HCT116 (cell line): ENCODE results near the gene MCAM. TPM values are rescaled to one million over a fixed set of nuclear protein-coding genes. Genes with fewer than 3 reads are reported as not detected.

Experiments used
- ATAC-seq: fragments of 200-7000 bp; cut with Tn5 transposase; 2 replicates; pipeline ENCODE4 v1.9.1; 2020; ENCODE audit warnings: mild to moderate bottlenecking, moderate library complexity
- BruUV-seq: library from RNA; stranded (reverse); fragments of 400-500 nt; replicated peaks from 2 replicates; lab custom pipeline; 2021; lab: Mats Ljungman, UMichigan
- CTCF ChIA-PET: fragments of 300-600 bp; sonication (Branson Sonifier 250); formaldehyde crosslinking; loops from one replicate; lab custom pipeline; 2021; ENCODE audit warnings: antibody characterized with exemption; lab: Charles Lee
- POLR2A ChIA-PET: fragments of 300-600, 350-600 bp; sonication (Branson Sonifier 250); formaldehyde crosslinking; loops from one replicate; lab custom pipeline; 2021; ENCODE audit warnings: antibody characterized with exemption; lab: Charles Lee
- RAD21 ChIA-PET, 2 experiments: fragments of 300-600 bp; sonication (Branson Sonifier 250); formaldehyde crosslinking; loops; one replicate each; lab custom pipeline; 2023; ENCODE audit warnings: low total read pairs in 2 of 2; ENCODE audit not compliant: uncharacterized antibody in 2 of 2, unreplicated experiment in 2 of 2, low non-redundant PET in 1 of 2; lab: Charles Lee
- DNase-seq: peaks from one replicate; pipeline ENCODE4 v3.0.0-alpha.2; 2010; ENCODE audit warnings: low read depth, low spot score
- H2AFZ ChIP-seq: fragments of 200-600 bp; shearing (Covaris generic), sonication (generic); 2 replicates; pipeline ENCODE4 v1.6.1; 2017; ENCODE audit warnings: low read depth, mixed run types, mixed read lengths, antibody characterized with exemption, low read length; ENCODE audit not compliant: poor library complexity, severe bottlenecking
- H3K27ac ChIP-seq: 2 replicates; pipeline ENCODE4 v1.5.1; 2012; ENCODE audit warnings: low read depth, low read length
- H3K27me3 ChIP-seq: fragments of 200-600 bp; sonication (generic); 2 replicates; pipeline ENCODE4 v1.6.1; 2016; ENCODE audit warnings: mixed run types, low read length, mixed read lengths; ENCODE audit not compliant: insufficient read depth
- H3K36me3 ChIP-seq, 2 experiments: fragments of 200-500 bp in 1 of 2; fragments of 200-600 bp in 1 of 2; sonication (Bioruptor generic) in 1 of 2; sonication (generic) in 1 of 2; 2 replicates each; pipeline versions ENCODE4 v1.5.1 to v1.6.1; 2014 to 2016; ENCODE audit warnings: low read length in 2 of 2, inconsistent platforms in 1 of 2, mixed read lengths in 1 of 2, mixed run types in 1 of 2; ENCODE audit not compliant: insufficient read depth in 2 of 2, control insufficient read depth in 1 of 2
- H3K4me1 ChIP-seq, 2 experiments: fragments of 200-600 bp in 1 of 2; sonication (generic) in 1 of 2; 2 replicates each; pipeline versions ENCODE4 v1.5.1 to v1.6.1; 2012 to 2017; ENCODE audit warnings: low read length in 2 of 2, inconsistent platforms in 1 of 2, mild to moderate bottlenecking in 1 of 2, mixed read lengths in 1 of 2, mixed run types in 1 of 2, moderate library complexity in 1 of 2; ENCODE audit not compliant: insufficient read depth in 2 of 2, control insufficient read depth in 1 of 2
- H3K4me2 ChIP-seq: fragments of 200-600 bp; sonication (generic); 2 replicates; pipeline ENCODE4 v1.6.1; 2017; ENCODE audit warnings: mixed run types, low read length, mixed read lengths
- H3K4me3 ChIP-seq, 2 experiments: fragments of 200-600 bp in 1 of 2; sonication (generic) in 1 of 2; replicated peaks in 1 of 2; 2 replicates each; pipeline ENCODE4 v1.5.1; 2011 to 2016; ENCODE audit warnings: low read length in 2 of 2, control low read depth in 1 of 2, low read depth in 1 of 2, mild to moderate bottlenecking in 1 of 2, mixed read lengths in 1 of 2, mixed run types in 1 of 2
- H3K79me2 ChIP-seq: fragments of 200-600 bp; sonication (generic); 2 replicates; pipeline ENCODE4 v1.6.1; 2017; ENCODE audit warnings: mild to moderate bottlenecking, mixed run types, low read length, moderate library complexity, mixed read lengths; ENCODE audit not compliant: insufficient read depth
- H3K9ac ChIP-seq: fragments of 200-600 bp; sonication (generic); 2 replicates; pipeline ENCODE4 v1.6.1; 2016; ENCODE audit warnings: low read length, mixed read lengths
- H3K9me2 ChIP-seq: fragments of 200-600 bp; sonication (generic), shearing (Covaris generic); 2 replicates; pipeline ENCODE4 v1.6.1; 2017; ENCODE audit warnings: mixed run types, mild to moderate bottlenecking, moderate library complexity; ENCODE audit not compliant: insufficient read depth
- H3K9me3 ChIP-seq, 2 experiments: fragments of 200-500 bp in 1 of 2; fragments of 200-600 bp in 1 of 2; sonication (Bioruptor generic) in 1 of 2; sonication (generic) in 1 of 2; 2 replicates each; pipeline ENCODE4 v1.6.1; 2014 to 2017; ENCODE audit warnings: low read length in 2 of 2, mixed read lengths in 2 of 2, inconsistent platforms in 1 of 2, low read depth in 1 of 2, mild to moderate bottlenecking in 1 of 2, mixed run types in 1 of 2, moderate library complexity in 1 of 2; ENCODE audit not compliant: control insufficient read depth in 1 of 2, insufficient read depth in 1 of 2
- H4K20me1 ChIP-seq: fragments of 200-600 bp; sonication (generic), shearing (Covaris generic); 2 replicates; pipeline ENCODE4 v1.6.1; 2017; ENCODE audit warnings: mixed run types, mild to moderate bottlenecking, moderate library complexity; ENCODE audit not compliant: insufficient read depth
- RAD21 ChIP-seq: IDR thresholded peaks from 2 replicates; pipeline ENCODE4 v1.6.1; 2012; ENCODE audit warnings: low read depth, mild to moderate bottlenecking
- intact Hi-C: fragments of 100-400 bp; cut with micrococcal nuclease; formaldehyde crosslinking; loops from 2 replicates; pipeline ENCODE4 v1.10.0; 2022
- total RNA-seq: library from RNA; stranded (reverse); gene quantifications from one replicate; pipeline ENCODE4 v1.2.1, GENCODE V29; 2021; ENCODE audit not compliant: unreplicated experiment
- TF ChIP-seq, protein P1 (sequence below), 3 experiments: fragments of 200-600 bp in 1 of 3; sonication (generic) in 1 of 3; IDR thresholded peaks in 2 of 3; conservative IDR thresholded peaks in 1 of 3; 2 replicates each; pipeline ENCODE4 v1.5.1; 2012 to 2017; ENCODE audit warnings: low read depth in 2 of 3, low read length in 2 of 3, antibody characterized with exemption in 1 of 3, borderline replicate concordance in 1 of 3, control low read depth in 1 of 3, mild to moderate bottlenecking in 1 of 3, mixed read lengths in 1 of 3, mixed run types in 1 of 3, moderate library complexity in 1 of 3; ENCODE audit not compliant: insufficient read depth in 1 of 3
- TF ChIP-seq, protein P2 (sequence below): IDR thresholded peaks from 2 replicates; pipeline ENCODE4 v1.6.1; 2012; ENCODE audit warnings: low read depth

Gene MCAM
- total RNA-seq, 1 experiment from 2014 or later = 17.4 TPM

GRCh38 chr11:119338318-119338890, 21.5 kb upstream of the MCAM start:
- H3K4me3 ChIP-seq = no peak overlapping the region
- H3K9ac ChIP-seq = no peak overlapping the region
- H3K36me3 ChIP-seq = peaks cover 0 to 12% of the 10 kb centered on the region in 2 experiments; a peak in 2 of 4 replicates
- ATAC-seq (peak; percentile 67), DNase-seq (peak; percentile 39)
- intact Hi-C loops = no loop called here
- ChIA-PET POLR2A (interaction anchor here (0.6 to 1.4 kb wide), 9 partner anchors 23 to 306 kb away, joined by 3 to 7 read pairs (median 4); no protein-coding TSS in a partner anchor), RAD21 (interaction anchor here (0.6 to 1.3 kb wide), 7 partner anchors 14 to 273 kb away, joined by 3 to 4 read pairs (median 4); partner anchors contain the start of gene MCAM (in 1 of the 2)), CTCF (interaction anchor here (0.6 to 3.9 kb wide), 38 partner anchors 9 to 1254 kb away, joined by 3 to 68 read pairs (median 4); partner anchors contain the start of genes C2CD2L, CBL, HMBS and MCAM)
- no peaks in the 10 kb centered on the region for H3K27me3 ChIP-seq
- no peaks in the 10 kb centered on the region for H3K9me2 ChIP-seq
- TF ChIP-seq, protein P1, sequence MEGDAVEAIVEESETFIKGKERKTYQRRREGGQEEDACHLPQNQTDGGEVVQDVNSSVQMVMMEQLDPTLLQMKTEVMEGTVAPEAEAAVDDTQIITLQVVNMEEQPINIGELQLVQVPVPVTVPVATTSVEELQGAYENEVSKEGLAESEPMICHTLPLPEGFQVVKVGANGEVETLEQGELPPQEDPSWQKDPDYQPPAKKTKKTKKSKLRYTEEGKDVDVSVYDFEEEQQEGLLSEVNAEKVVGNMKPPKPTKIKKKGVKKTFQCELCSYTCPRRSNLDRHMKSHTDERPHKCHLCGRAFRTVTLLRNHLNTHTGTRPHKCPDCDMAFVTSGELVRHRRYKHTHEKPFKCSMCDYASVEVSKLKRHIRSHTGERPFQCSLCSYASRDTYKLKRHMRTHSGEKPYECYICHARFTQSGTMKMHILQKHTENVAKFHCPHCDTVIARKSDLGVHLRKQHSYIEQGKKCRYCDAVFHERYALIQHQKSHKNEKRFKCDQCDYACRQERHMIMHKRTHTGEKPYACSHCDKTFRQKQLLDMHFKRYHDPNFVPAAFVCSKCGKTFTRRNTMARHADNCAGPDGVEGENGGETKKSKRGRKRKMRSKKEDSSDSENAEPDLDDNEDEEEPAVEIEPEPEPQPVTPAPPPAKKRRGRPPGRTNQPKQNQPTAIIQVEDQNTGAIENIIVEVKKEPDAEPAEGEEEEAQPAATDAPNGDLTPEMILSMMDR (IDR thresholded peaks at IDR 0.05 in 2 of 3, conservative IDR thresholded peaks at IDR 0.05 in 1 of 3; ENCODE audit: borderline replicate concordance in 1 of 3, insufficient read depth in 1 of 3, low read depth in 2 of 3, low read length in 2 of 3) = peak; percentile 85 to 88 (median 86)
- TF ChIP-seq, protein P2, sequence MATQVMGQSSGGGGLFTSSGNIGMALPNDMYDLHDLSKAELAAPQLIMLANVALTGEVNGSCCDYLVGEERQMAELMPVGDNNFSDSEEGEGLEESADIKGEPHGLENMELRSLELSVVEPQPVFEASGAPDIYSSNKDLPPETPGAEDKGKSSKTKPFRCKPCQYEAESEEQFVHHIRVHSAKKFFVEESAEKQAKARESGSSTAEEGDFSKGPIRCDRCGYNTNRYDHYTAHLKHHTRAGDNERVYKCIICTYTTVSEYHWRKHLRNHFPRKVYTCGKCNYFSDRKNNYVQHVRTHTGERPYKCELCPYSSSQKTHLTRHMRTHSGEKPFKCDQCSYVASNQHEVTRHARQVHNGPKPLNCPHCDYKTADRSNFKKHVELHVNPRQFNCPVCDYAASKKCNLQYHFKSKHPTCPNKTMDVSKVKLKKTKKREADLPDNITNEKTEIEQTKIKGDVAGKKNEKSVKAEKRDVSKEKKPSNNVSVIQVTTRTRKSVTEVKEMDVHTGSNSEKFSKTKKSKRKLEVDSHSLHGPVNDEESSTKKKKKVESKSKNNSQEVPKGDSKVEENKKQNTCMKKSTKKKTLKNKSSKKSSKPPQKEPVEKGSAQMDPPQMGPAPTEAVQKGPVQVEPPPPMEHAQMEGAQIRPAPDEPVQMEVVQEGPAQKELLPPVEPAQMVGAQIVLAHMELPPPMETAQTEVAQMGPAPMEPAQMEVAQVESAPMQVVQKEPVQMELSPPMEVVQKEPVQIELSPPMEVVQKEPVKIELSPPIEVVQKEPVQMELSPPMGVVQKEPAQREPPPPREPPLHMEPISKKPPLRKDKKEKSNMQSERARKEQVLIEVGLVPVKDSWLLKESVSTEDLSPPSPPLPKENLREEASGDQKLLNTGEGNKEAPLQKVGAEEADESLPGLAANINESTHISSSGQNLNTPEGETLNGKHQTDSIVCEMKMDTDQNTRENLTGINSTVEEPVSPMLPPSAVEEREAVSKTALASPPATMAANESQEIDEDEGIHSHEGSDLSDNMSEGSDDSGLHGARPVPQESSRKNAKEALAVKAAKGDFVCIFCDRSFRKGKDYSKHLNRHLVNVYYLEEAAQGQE = no peak
- TF ChIP-seq RAD21 = peak; percentile 74
- H3K4me2 ChIP-seq = peak overlapping the region; percentile 41
- H3K27ac ChIP-seq = no peak overlapping the region
- no peaks in the 10 kb centered on the region for H4K20me1 ChIP-seq
- H2AFZ ChIP-seq = no peak overlapping the region
- BruUV-seq = no TSS peak
- peaks cover 9 to 51% of the 10 kb centered on the region in 2 experiments for H3K4me1 ChIP-seq
- H3K79me2 ChIP-seq = peaks cover 30% of the 10 kb centered on the region
- H3K9me3 ChIP-seq = no peaks in the 10 kb centered on the region
